GM12873 (cell line): ENCODE data around the gene COA7.

Source experiments
- CTCF ChIP-seq: IDR thresholded peaks from 2 replicates; pipeline ENCODE4 v1.5.1; 2012; ENCODE audit warnings: low read depth, mild to moderate bottlenecking, moderate library complexity, low read length, control low read depth; ENCODE audit not compliant: insufficient read depth; ENCODE audit errors: missing control alignments

Gene COA7

GRCh38 chr1:52663716-52664115 is 34.4 kb downstream of the COA7 start:
- TF ChIP-seq CTCF = no peak

DNA sequence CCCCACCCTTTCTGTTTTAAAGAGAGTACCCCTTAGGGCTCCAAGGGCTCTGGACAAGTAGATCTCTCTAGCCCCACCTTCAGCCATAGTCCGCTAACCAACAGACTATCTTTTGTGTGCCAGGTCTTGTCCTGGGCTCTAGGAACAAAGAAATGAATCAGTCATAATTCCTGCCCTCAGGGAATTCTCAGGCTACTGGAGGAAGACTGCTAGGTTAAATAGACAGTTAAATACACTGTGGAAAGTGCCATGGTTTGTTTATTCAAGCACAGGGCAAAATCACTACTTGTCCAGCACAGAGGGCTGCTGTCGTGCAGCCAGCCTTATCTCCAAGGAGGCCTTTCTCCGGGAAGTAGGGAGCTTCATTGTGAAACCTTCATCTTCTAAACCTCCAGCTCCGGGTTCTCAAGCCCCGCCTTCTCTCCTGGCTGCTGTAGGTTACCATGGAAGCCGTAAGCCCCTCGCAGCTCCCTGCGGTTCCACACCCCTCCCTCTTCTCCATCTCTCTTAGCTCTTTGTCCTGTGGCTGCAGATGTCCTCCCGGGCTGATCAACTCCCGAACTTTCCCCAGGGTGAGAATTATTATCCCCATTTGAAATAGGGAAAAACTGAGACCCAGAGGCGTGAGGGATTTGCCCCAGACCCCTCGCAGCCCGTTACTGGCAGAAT is 35.4 kb downstream of the COA7 start:
- TF ChIP-seq CTCF = no peak

GRCh38 chr1:52660807-52661206 is 37.3 kb downstream of the COA7 start:
- no peak for TF ChIP-seq CTCF

- TF ChIP-seq CTCF = no peak
These were observed 38.1 kb downstream of the COA7 start for GRCh38 chr1:52659851-52660596.

GRCh38 chr1:52659356-52659755 is 38.8 kb downstream of the COA7 start:
- TF ChIP-seq CTCF = no peak

GRCh38 chr1:52658795-52659194 is 39.4 kb downstream of the COA7 start:
- TF ChIP-seq CTCF = no peak

GRCh38 chr1:52657702-52658101 is 40.4 kb downstream of the COA7 start:
- TF ChIP-seq CTCF = no peak
